MCF 10A (cell line): ENCODE data around the gene TEN1. TPM values are rescaled to one million over a fixed set of nuclear protein-coding genes. Genes with fewer than 3 reads are reported as not detected.

Source experiments
- BruUV-seq: library from RNA; stranded (reverse); fragments of 400-500 nt; replicated peaks from 2 replicates; lab custom pipeline; 2021; lab: Mats Ljungman, UMichigan
- CTCF ChIA-PET: fragments of 300-600 bp; sonication (Branson Sonifier 250); formaldehyde crosslinking; extraction: SDS; loops from one replicate; lab custom pipeline; 2021; ENCODE audit warnings: antibody characterized with exemption, inconsistent platforms; lab: Yijun Ruan, JAX
- POLR2A ChIA-PET: fragments of 300-600, 350-650 bp; sonication (Branson Sonifier 250); formaldehyde crosslinking; extraction: SDS; loops from one replicate; lab custom pipeline; 2020; ENCODE audit warnings: antibody characterized with exemption, inconsistent platforms; lab: Yijun Ruan, JAX
- DNase-seq: peaks from one replicate; pipeline ENCODE4 v3.0.0-alpha.2; 2018; ENCODE audit not compliant: unreplicated experiment
- H3K27ac Mint-ChIP-seq: one replicate; pipeline ENCODE4 v1.8.0; 2022; ENCODE audit warnings: mild to moderate bottlenecking, low read depth, mixed read lengths; ENCODE audit not compliant: unreplicated experiment
- H3K27me3 Mint-ChIP-seq: one replicate; pipeline ENCODE4 v1.8.0; 2022; ENCODE audit warnings: mixed read lengths; ENCODE audit not compliant: insufficient read depth, unreplicated experiment
- H3K36me3 Mint-ChIP-seq: one replicate; pipeline ENCODE4 v1.8.0; 2022; ENCODE audit warnings: mild to moderate bottlenecking, moderate library complexity, mixed read lengths; ENCODE audit not compliant: insufficient read depth, unreplicated experiment
- H3K4me1 Mint-ChIP-seq: one replicate; pipeline ENCODE4 v1.8.0; 2022; ENCODE audit warnings: mixed read lengths; ENCODE audit not compliant: insufficient read depth, unreplicated experiment
- H3K4me3 Mint-ChIP-seq: one replicate; pipeline ENCODE4 v1.8.0; 2022; ENCODE audit warnings: mild to moderate bottlenecking, moderate library complexity, mixed read lengths; ENCODE audit not compliant: unreplicated experiment
- H3K9me3 Mint-ChIP-seq: one replicate; pipeline ENCODE4 v1.8.0; 2022; ENCODE audit warnings: mixed read lengths; ENCODE audit not compliant: unreplicated experiment
- CTCF ChIP-seq: fragments of 200-600 bp; IDR thresholded peaks from one replicate; pipeline ENCODE4 v1.8.0; 2022; ENCODE audit warnings: antibody characterized with exemption, mild to moderate bottlenecking; ENCODE audit not compliant: unreplicated experiment
- intact Hi-C: fragments of 100-400 bp; cut with micrococcal nuclease; formaldehyde crosslinking; loops from 2 replicates; pipeline ENCODE4 v1.14.1; 2022
- total RNA-seq: library from RNA; stranded (reverse); gene quantifications from 2 replicates; pipeline ENCODE4 v1.2.3, GENCODE V29; 2022

The TEN1 gene
- total RNA-seq, 1 experiment from 2014 or later = 15.4 TPM

GRCh38 chr17:76032780-76033108 is 53.7 kb downstream of the TEN1 start:
- POLR2A ChIA-PET = interaction anchor here (0.9 kb wide), 2 partner anchors 13 to 39 kb away, joined by 3 to 4 read pairs; no protein-coding TSS in a partner anchor
- no peak for DNase-seq
- intact Hi-C loops = no loop called here
- Mint-ChIP-seq H3K27me3 (no peaks in the 10 kb centered on the region), H3K4me1 (no peaks in the 10 kb centered on the region), H3K9me3 (no peaks in the 10 kb centered on the region), H3K36me3 (no peaks in the 10 kb centered on the region), H3K4me3 (no peak overlapping the region), H3K27ac (no peak overlapping the region)
- TF ChIP-seq CTCF = no peak
- no TSS peak for BruUV-seq
- CTCF ChIA-PET = interaction anchor here (0.7 to 1.2 kb wide), 3 partner anchors 15 to 324 kb away, joined by 3 to 5 read pairs (median 3); no protein-coding TSS in a partner anchor

GRCh38 chr17:76033139-76033538 is 54.1 kb downstream of the TEN1 start:
- H3K36me3 Mint-ChIP-seq = peaks cover 3% of the 10 kb centered on the region
- no peak overlapping the region for H3K27ac Mint-ChIP-seq
- no TSS peak for BruUV-seq
- TF ChIP-seq CTCF = no peak
- intact Hi-C loops = no loop called here
- ChIA-PET POLR2A (interaction anchor here (0.9 kb wide), 2 partner anchors 14 to 38 kb away, joined by 3 to 4 read pairs; no protein-coding TSS in a partner anchor), CTCF (interaction anchor here (0.6 to 1.2 kb wide), 3 partner anchors 14 to 19 kb away, joined by 3 to 5 read pairs (median 3); no protein-coding TSS in a partner anchor)
- no peaks in the 10 kb centered on the region for H3K4me1 Mint-ChIP-seq
- no peaks in the 10 kb centered on the region for H3K27me3 Mint-ChIP-seq
- H3K4me3 Mint-ChIP-seq = no peak overlapping the region
- H3K9me3 Mint-ChIP-seq = no peaks in the 10 kb centered on the region
- no peak for DNase-seq

GRCh38 chr17:76034428-76035350 is 55.6 kb downstream of the TEN1 start:
- ChIA-PET CTCF (no interaction called here), POLR2A (interaction anchor here (0.6 kb wide), 2 partner anchors 11 to 129 kb away, joined by 3 read pairs; no protein-coding TSS in a partner anchor)
- Mint-ChIP-seq H3K4me1 (no peaks in the 10 kb centered on the region), H3K9me3 (no peaks in the 10 kb centered on the region), H3K4me3 (no peak overlapping the region), H3K36me3 (peaks cover 19% of the 10 kb centered on the region), H3K27ac (no peak overlapping the region), H3K27me3 (no peaks in the 10 kb centered on the region)
- intact Hi-C loops = no loop called here
- no peak for DNase-seq
- TF ChIP-seq CTCF = no peak
- BruUV-seq = no TSS peak

- intact Hi-C loops = no loop called here
- DNase-seq = no peak
- Mint-ChIP-seq H3K27ac (no peak overlapping the region), H3K36me3 (peaks cover 33% of the 10 kb centered on the region), H3K9me3 (no peaks in the 10 kb centered on the region), H3K4me3 (no peak overlapping the region), H3K4me1 (no peaks in the 10 kb centered on the region), H3K27me3 (no peaks in the 10 kb centered on the region)
- POLR2A ChIA-PET = no interaction called here
- CTCF ChIA-PET = no interaction called here
- no TSS peak for BruUV-seq
- no peak for TF ChIP-seq CTCF
These were observed 57.6 kb downstream of the TEN1 start for GRCh38 chr17:76036497-76037261.
